GM20431 (cell line): ENCODE results near the gene CFP.
"Not testable (repeated sequence)": the region's sequence is repeated elsewhere in the genome, so short reads cannot be mapped to it uniquely, and the experiment has no call there.

ENCODE experiments used
- in situ Hi-C: fragments of 300-500 bp; cut with MseI, MboI; formaldehyde crosslinking; loops from one replicate; pipeline ENCODE4 v1.15.0; 2020; ENCODE audit warnings: low sequenced_read_pairs; ENCODE audit not compliant: unreplicated experiment

Gene CFP

GRCh38 chrX:47629419-47630200 lies at the start of gene CFP:
Gene CFP (minus strand): TSS chrX:47629930. CDS start chrX:47629844, 86 bp downstream.
- in situ Hi-C loops = no loop called here

DNA sequence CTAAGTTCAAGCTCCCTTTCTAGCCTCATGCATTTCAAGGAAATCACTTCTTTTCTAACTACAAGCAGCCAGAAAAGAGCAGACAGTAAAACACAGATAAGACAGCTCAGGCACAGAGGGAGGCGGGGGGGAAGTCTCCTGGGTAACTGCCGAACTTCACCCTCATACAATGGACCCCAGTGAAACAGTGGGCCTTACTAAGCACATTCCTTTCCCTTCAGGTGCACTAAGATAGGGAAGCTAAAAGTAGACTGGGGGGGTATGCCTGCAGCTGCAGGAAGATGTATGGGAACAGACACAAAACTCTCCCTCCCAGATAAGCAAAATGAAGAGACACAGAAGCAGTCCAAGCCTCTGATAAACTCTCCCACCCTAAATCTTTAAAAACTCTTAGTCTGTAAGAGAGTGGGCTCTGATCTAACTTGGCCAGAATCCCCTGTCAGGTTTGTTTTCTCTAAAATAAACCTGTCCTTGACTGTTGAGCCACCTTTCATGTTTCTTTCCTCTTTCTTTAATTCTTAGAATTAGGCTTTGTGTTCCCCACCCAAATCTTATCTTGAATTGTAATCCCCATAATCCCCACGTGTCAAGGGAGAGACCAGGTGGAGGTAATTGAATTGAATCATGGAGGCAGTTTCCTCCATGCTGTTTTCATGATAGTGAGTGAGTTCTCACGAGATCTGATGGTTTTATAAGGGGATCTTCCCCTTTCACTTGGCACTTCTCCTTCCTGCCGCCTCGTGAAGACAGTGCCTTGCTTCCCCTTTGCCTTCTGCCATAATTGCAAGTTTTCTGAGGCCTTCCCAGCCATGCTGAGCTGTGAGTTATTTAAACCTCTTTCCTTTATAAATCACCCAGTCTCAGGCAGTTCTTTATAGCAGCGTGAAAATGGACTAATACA lies 46.5 kb upstream of the CFP start:
- in situ Hi-C loops = not testable (repeated sequence)

DNA sequence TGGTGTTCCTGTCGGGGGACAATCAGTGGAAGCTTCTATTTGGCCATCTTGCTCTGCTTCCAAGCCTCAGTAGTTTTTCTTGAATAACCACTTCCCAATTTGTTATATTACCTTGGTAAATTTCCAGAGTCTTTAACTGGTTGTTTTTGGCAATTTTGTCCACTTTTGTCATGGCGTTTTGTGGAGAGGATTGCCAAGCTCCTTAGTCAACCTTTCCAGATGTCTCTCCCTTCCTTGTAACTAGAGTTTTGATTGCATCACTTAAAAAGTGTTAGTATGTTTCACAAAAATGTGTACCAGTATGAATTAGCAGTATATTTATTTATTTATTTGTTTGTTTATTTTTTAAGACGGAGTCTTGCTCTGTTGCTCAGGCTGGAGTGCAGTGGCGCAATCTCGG lies 45.0 kb upstream of the CFP start:
- in situ Hi-C loops = no loop called here

DNA sequence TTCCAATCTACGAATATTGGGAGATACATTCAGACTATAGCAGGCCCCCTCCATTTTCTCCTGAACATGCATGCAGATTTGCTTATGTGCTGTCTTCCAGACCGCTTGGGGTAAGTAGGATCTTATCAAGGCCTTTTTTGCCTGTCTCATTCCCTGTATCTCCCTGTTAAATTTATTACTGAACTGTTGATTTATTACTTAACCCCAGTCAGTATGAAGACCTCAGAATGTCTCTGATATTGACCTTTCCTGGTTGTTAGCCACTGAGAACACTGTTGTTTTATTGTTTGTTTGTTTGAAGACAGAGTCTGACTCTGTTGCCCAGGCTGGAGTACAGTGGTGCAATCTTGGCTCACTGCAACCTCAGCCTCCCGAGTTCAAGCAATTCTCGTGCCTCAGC lies 36.1 kb upstream of the CFP start:
- in situ Hi-C loops = not testable (repeated sequence)

- in situ Hi-C loops = no loop called here
Measured at GRCh38 chrX:47664737-47665136, 35.0 kb upstream of the CFP start.

GRCh38 chrX:47662144-47662657 lies 32.5 kb upstream of the CFP start:
- in situ Hi-C loops = no loop called here

DNA sequence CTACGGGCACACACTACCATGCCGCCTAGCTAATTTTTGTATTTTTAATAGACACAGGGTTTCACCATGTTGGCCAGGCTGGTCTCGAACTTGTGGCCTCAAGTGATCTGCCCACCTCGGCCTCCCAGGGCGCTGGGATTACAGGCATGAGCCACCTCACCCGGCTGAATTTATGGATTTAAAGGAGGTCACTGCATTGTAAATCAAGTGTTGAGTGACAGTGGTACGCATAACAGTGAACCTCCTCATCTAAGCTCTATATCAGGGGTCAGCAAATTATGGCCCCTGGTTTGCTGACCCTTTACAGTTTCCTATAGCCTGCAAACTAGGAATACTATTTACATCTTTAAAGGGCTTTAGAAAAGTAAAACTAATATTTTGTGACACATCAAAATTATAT lies 31.8 kb upstream of the CFP start:
- in situ Hi-C loops = no loop called here

DNA sequence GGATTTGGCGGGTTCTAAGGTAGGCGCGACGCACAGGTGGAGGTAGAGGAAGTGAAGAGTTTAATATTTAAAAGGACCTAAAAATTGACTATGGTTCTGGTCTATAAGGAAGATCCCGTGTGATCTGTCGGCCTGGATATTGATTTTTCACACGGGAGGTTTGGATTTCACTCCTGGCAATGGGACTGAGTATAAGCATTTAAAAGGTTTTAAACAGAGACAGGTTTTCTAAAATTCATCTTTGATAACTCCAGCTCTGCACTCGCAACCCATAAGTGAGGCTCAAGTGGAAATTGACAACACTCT lies 29.6 kb upstream of the CFP start:
- in situ Hi-C loops = no loop called here

DNA sequence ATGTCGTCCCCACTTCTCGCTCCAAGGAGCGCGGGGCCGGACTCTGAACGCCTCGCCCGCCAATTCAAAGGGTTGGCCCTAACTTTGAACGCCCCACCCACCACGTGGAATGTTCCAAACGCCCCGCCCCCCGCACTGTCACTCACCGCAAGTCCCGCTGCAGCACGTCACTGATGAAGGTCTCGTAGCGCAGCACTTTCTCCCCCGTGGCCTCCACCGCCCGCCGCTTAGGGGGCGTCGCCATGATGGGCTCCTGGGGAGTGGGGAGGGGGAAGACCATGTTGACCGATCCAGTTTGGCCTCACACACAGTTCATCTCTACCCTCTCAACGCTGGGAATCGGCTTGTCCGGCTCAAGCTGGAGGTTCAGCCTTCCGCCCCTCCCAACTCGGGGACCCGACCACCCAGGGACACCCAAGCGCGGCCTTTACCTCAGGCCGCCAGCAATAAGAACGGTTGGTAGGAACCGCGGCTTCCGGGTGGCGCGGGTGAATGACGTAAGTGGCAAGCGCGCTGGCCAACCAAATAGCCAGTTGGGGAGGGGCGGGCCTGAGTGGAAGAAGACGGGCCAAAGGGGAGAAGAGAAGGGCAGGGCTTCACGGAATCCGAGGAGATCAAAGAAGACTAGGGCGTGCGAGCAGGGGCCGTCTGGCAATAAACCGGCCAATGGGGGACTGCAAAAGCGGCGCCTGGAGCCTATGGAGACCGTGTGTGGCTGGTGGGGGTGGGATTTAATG lies 29.1 kb upstream of the CFP start, which contains the start of gene UXT:
Gene UXT, minus strand, starts transcription at position 497 of the 737 bp plus-strand sequence. Its CDS starts 253 bp downstream, at position 244.
- in situ Hi-C loops = no loop called here

DNA sequence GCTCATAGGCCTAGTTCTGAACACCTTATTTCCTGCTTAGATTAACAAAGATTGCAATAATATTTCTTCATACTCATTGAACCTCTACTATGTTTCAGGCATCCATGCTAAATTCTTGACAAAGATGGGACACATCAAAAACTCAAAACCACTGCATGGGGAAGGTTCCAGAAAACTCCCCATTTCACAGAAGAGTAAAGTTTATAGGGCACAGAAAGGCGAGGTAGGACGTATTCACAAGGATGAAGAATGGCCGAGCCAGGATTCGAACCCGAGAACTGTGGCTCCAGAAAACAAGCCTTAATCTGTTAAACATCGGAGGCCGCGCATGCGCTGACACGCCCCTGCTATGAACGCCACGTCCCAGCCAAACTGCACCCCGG lies 28.6 kb upstream of the CFP start:
- in situ Hi-C loops = no loop called here

GRCh38 chrX:47651043-47651905 lies 21.5 kb upstream of the CFP start:
- in situ Hi-C loops = no loop called here

DNA sequence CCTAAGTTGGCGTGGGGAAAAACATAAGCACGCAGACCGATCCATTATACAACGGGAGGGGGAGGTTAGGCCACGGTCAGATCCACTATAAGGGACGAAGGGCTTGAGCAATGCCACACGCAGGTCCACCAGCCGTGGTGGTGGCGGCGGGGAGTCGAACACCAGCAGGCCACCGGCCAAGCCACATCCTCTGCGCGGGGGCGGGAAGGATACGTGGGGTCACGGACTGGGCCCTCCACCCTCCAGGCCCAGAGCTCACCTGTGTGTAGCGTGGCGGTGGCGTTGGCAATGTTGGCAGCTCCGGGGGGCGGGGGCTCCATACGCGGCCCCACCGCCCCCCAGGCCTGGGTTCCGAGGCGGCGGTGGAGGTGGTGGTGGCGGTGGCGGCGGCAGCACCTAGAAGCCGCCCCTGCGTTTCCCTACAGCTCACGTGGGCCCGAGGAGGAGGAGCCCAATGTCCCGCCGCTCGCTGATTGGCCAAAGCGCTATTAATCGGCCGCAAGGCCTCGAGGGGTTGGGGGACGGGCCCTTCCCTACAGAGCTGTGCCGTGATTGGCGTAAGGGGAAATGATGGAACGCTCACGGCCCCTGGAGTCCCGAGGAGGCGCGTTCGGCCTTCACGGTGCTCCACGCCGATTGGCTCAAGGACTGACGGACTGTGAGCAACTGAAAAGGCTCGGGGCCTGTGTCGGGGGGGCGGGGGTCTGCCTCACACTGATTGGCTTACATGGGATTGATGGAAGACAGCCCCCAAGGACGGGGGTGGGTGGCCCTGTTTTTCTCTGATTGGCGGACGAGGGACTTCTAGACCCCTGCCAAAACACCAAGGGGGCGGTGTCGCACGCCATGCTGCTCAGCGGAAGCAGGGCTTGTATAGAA lies 20.7 kb upstream of the CFP start, which contains the start of gene ELK1:
Gene ELK1, minus strand, starts transcription at position 400 of the 879 bp plus-strand sequence. CDS start 9,122 bp downstream, outside the sequence.
- in situ Hi-C loops = no loop called here

GRCh38 chrX:47649781-47650163 lies 20.0 kb upstream of the CFP start:
- in situ Hi-C loops = no loop called here

DNA sequence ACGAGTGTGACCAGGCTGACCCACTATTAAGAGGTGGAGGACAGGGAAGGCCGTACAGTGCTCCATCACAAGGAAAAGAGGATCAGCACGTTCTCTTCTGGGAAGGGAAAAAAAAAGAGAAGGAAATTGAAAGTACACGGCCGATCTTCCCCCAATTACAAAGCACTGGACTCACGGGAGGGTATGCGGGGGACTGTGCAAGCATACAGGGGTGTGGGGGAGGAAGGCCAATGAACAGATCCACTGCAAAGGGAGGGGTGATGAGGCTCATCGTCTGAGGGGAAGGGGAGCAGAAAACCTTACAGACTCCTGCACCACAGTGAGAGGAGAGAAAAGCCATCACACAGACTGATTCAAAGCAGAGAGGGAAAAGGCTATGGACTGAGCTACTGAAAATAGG lies 19.5 kb upstream of the CFP start:
- in situ Hi-C loops = no loop called here

DNA sequence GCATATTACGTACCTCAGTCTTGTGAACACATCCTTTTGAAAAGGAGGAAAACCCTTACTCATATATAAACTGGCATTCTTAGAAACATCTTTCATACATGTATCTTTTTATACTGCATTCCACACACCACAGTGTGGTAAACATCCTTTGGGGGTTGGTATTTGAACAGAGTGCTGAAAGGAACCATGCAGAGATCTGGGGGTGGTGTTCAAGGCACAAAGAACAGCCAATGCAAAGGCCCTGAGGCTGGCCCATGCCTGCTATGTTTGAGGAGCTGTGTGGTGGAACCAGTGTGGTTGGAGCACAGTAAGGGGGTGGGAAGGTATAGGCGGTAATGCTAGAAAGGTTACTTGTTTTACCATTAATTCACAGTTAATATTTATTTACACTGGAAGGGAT lies 18.6 kb upstream of the CFP start:
- in situ Hi-C loops = no loop called here

DNA sequence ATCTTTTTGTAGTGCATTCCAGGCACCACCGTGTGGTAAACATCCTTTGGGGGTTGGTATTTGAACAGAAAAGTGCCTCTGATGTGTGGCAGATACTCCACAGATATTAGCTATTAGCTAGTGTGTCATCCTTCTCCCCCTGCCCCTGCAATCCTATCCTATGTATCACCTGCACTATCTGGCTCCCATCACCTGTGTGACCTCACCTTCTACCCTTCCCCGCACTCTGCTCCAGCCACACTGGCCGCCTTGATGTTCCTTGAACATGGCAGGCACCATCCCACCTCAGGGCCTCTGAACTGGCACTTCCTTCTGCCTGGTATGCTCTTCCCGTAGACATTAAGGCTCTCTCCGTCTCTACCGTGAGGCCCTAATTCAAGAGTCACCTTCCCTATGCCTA lies 16.9 kb upstream of the CFP start:
- in situ Hi-C loops = no loop called here

DNA sequence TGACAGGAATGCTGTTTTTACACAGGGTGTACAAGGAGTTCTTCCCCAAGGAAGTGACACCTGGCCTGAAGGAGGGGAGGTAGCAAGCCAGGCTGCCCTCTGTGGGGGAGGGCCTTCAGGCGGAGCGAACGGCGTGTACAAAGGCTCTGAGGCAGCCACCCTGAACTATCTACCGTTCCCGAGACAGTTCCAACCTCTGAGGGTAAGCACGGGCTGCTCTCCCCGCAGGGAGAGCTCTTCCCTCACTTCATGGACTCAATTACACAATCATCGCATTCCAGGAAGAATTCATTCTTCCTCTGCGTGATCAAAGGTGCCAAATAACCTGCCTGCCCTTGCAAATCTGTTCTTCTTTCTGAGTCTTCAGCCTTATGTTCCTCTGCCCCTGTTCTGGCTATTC lies 15.8 kb upstream of the CFP start:
- in situ Hi-C loops = no loop called here

- in situ Hi-C loops = no loop called here
Measured at GRCh38 chrX:47644557-47645091, 14.9 kb upstream of the CFP start.
